PC-3 (cell line): ENCODE results near the gene PSPN.
"Not testable (repeated sequence)": the region's sequence is repeated elsewhere in the genome, so short reads cannot be mapped to it uniquely, and the experiment has no call there.

Source experiments
- EZH2 ChIP-seq: fragments of 300-600 bp; sonication (generic); IDR thresholded peaks from one replicate; pipeline ENCODE4 v1.6.1; 2017; ENCODE audit warnings: antibody characterized with exemption, mild to moderate bottlenecking, low read length; ENCODE audit not compliant: unreplicated experiment
- EZH2phosphoT487 ChIP-seq: fragments of 300-600 bp; sonication (generic); IDR thresholded peaks from 2 replicates; pipeline ENCODE4 v1.6.1; 2018; ENCODE audit warnings: mild to moderate bottlenecking, antibody characterized with exemption, low read length, borderline replicate concordance

DNA sequence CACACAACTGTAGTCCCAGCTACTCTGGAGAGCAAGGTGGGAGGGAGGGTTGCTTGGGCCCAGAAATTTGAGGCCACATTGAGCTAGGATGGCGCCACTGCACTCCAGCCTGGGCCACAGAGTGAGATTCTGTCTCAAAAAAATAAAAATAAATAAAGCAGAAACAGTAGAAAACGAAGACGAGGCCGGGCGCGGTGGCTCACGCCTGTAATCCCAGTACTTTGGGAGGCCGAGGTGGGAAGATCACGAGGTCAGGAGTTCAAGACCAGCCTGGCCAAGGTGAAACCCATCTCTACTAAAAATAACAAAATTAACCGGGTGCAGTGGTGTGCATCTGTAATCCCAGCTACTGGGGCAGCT lies 14.9 kb downstream of the PSPN start:
- TF ChIP-seq EZH2, EZH2phosphoT487: not testable (repeated sequence)
